ENCODE results near the gene RGS3. TPM values are rescaled to one million over a fixed set of nuclear protein-coding genes. Genes with fewer than 3 reads are reported as not detected.
"Not testable (repeated sequence)": the region's sequence is repeated elsewhere in the genome, so short reads cannot be mapped to it uniquely, and the experiment has no call there.

The RGS3 gene
- total RNA-seq, 1 donor from 2014 or later, result 187 TPM

GRCh38 chr9:113426701-113427100 is 36.8 kb upstream of the RGS3 start:
- Histone ChIP-seq H3K9me3 (replicated peaks) (no peaks in the 10 kb centered on the region), H3K27ac (replicated peaks) (no peak overlapping the region), H3K27me3 (ENCODE audit: low read depth) (peaks cover 6% of the 10 kb centered on the region), H3K4me1 (no peaks in the 10 kb centered on the region), H3K4me3 (no peak overlapping the region), H3K36me3 (no peaks in the 10 kb centered on the region)
- intact Hi-C loops (cut with micrococcal nuclease), result no loop called here
- TF ChIP-seq, protein P1, sequence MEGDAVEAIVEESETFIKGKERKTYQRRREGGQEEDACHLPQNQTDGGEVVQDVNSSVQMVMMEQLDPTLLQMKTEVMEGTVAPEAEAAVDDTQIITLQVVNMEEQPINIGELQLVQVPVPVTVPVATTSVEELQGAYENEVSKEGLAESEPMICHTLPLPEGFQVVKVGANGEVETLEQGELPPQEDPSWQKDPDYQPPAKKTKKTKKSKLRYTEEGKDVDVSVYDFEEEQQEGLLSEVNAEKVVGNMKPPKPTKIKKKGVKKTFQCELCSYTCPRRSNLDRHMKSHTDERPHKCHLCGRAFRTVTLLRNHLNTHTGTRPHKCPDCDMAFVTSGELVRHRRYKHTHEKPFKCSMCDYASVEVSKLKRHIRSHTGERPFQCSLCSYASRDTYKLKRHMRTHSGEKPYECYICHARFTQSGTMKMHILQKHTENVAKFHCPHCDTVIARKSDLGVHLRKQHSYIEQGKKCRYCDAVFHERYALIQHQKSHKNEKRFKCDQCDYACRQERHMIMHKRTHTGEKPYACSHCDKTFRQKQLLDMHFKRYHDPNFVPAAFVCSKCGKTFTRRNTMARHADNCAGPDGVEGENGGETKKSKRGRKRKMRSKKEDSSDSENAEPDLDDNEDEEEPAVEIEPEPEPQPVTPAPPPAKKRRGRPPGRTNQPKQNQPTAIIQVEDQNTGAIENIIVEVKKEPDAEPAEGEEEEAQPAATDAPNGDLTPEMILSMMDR (IDR thresholded peaks at IDR 0.05; ENCODE audit: borderline replicate concordance), result no peak
- no peak for DNase-seq

GRCh38 chr9:113427629-113428028 is 35.9 kb upstream of the RGS3 start:
- H3K4me1 ChIP-seq, result no peaks in the 10 kb centered on the region
- no peaks in the 10 kb centered on the region for H3K36me3 ChIP-seq
- peaks cover 6% of the 10 kb centered on the region for H3K27me3 ChIP-seq (ENCODE audit: low read depth)
- intact Hi-C loops (cut with micrococcal nuclease), result no loop called here
- H3K4me3 ChIP-seq, result no peak overlapping the region
- TF ChIP-seq, protein P1 (IDR thresholded peaks at IDR 0.05; ENCODE audit: borderline replicate concordance), result no peak
- no peak for DNase-seq
- no peaks in the 10 kb centered on the region for H3K9me3 ChIP-seq (replicated peaks)
- no peak overlapping the region for H3K27ac ChIP-seq (replicated peaks)

- no peak overlapping the region for H3K27ac ChIP-seq (replicated peaks)
Observed at GRCh38 chr9:113428062-113428615, 35.4 kb upstream of the RGS3 start.

DNA sequence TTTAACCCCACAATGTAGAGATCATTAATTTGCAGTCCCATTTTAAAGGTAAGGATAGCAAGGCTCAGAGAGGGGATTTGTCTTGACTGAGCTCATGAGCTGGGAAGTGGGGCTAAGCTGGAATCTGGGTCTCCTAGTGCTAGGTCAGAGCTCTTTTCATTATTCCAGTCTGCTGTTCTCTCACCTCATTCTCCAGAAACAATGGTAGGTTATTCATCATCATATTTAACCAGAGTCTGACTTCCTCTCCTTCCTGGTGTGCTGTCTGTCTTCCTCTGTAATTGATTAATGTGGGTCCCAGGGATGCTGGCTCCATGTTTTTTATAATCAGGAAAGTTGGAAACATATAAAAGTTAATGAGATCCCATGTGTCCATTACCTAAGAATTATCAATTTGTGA is 32.3 kb upstream of the RGS3 start:
- H3K4me1 ChIP-seq, result no peaks in the 10 kb centered on the region
- H3K9me3 ChIP-seq (replicated peaks), result no peaks in the 10 kb centered on the region
- no peak for DNase-seq
- H3K36me3 ChIP-seq, result no peaks in the 10 kb centered on the region
- TF ChIP-seq, protein P1 (IDR thresholded peaks at IDR 0.05; ENCODE audit: borderline replicate concordance), result no peak
- H3K4me3 ChIP-seq, result no peak overlapping the region
- no peak overlapping the region for H3K27ac ChIP-seq (replicated peaks)
- intact Hi-C loops (cut with micrococcal nuclease), result no loop called here
- H3K27me3 ChIP-seq (ENCODE audit: low read depth), result no peaks in the 10 kb centered on the region

More at GRCh38 chr9:113428062-113428615, 35.4 kb upstream of the RGS3 start:
- Histone ChIP-seq H3K27me3 (ENCODE audit: low read depth) (peaks cover 6% of the 10 kb centered on the region), H3K36me3 (no peaks in the 10 kb centered on the region), H3K9me3 (replicated peaks) (no peaks in the 10 kb centered on the region), H3K4me3 (no peak overlapping the region), H3K4me1 (no peaks in the 10 kb centered on the region)
- TF ChIP-seq, protein P1 (IDR thresholded peaks at IDR 0.05; ENCODE audit: borderline replicate concordance), result no peak
- DNase-seq, result no peak
- intact Hi-C loops (cut with micrococcal nuclease), result no loop called here

GRCh38 chr9:113436728-113437515 is 26.6 kb upstream of the RGS3 start:
- TF ChIP-seq, protein P1 (IDR thresholded peaks at IDR 0.05; ENCODE audit: borderline replicate concordance), result no peak
- intact Hi-C loops (cut with micrococcal nuclease), result no loop called here
- DNase-seq, result no peak

DNA sequence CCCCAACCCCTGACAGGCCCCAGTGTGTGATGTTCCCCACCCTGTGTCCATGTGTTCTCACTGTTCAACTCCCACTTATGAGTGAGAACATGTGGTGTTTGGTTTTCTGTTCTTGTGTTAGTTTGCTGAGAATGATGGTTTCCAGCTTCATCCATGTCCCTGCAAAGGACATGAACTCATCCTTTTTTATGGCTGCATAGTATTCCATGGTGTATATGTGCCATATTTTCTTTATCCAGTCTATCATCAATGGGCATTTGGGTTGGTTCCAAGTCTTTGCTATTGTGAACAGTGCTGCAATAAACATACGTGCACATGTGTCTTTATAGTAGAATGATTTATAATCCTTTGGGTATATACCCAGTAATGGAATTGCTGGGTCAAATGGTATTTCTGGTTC is 25.8 kb upstream of the RGS3 start:
- H3K27ac ChIP-seq (replicated peaks), result not testable (repeated sequence)

More at GRCh38 chr9:113436728-113437515, 26.6 kb upstream of the RGS3 start:
- Histone ChIP-seq H3K27ac (replicated peaks) (no peak overlapping the region), H3K9me3 (replicated peaks) (no peaks in the 10 kb centered on the region), H3K27me3 (ENCODE audit: low read depth) (no peaks in the 10 kb centered on the region), H3K4me1 (no peaks in the 10 kb centered on the region), H3K36me3 (no peaks in the 10 kb centered on the region), H3K4me3 (no peak overlapping the region)

More for the DNA sequence above, 25.8 kb upstream of the RGS3 start:
- H3K4me1 ChIP-seq; intact Hi-C loops (cut with micrococcal nuclease); H3K36me3 ChIP-seq; H3K27me3 ChIP-seq (ENCODE audit: low read depth); DNase-seq; H3K9me3 ChIP-seq (replicated peaks); H3K4me3 ChIP-seq: not testable (repeated sequence)

All from left ventricle myocardium inferior (tissue), 1 donor.